Brain microvascular endothelial cell (primary cell): ENCODE measurements around the gene SAP30BP.

Source experiments
- DNase-seq: peaks from one replicate; pipeline ENCODE4 v3.0.0-alpha.2; 2020
- H3K27ac ChIP-seq: fragments of 250-450 bp; sonication (Bioruptor Pico); 2 replicates; pipeline ENCODE4 v1.5.1; 2020; ENCODE audit warnings: mild to moderate bottlenecking, moderate library complexity
- H3K27me3 ChIP-seq: fragments of 250-450 bp; sonication (Bioruptor Pico); replicated peaks from 2 replicates; pipeline ENCODE4 v1.5.1; 2020; ENCODE audit warnings: mild to moderate bottlenecking
- H3K36me3 ChIP-seq: fragments of 250-450 bp; sonication (Bioruptor Pico); replicated peaks from 2 replicates; pipeline ENCODE4 v1.5.1; 2020; ENCODE audit warnings: mild to moderate bottlenecking
- H3K4me3 ChIP-seq: 2 replicates; pipeline ENCODE4 v1.5.1; 2011; ENCODE audit warnings: low read depth, mild to moderate bottlenecking, control low read depth, low read length, moderate library complexity
- in situ Hi-C: cut with HindIII; loops from 2 replicates; pipeline ENCODE4 v1.10.0; 2017; ENCODE audit warnings: low sequenced_read_pairs, low pct_ligation_motif_present
- TF ChIP-seq, protein P1 (sequence below): IDR thresholded peaks from 2 replicates; pipeline ENCODE4 v1.5.1; 2011; ENCODE audit warnings: low read depth, mild to moderate bottlenecking, moderate library complexity, low read length, control low read depth, inconsistent platforms; ENCODE audit errors: missing control alignments

Gene SAP30BP

DNA sequence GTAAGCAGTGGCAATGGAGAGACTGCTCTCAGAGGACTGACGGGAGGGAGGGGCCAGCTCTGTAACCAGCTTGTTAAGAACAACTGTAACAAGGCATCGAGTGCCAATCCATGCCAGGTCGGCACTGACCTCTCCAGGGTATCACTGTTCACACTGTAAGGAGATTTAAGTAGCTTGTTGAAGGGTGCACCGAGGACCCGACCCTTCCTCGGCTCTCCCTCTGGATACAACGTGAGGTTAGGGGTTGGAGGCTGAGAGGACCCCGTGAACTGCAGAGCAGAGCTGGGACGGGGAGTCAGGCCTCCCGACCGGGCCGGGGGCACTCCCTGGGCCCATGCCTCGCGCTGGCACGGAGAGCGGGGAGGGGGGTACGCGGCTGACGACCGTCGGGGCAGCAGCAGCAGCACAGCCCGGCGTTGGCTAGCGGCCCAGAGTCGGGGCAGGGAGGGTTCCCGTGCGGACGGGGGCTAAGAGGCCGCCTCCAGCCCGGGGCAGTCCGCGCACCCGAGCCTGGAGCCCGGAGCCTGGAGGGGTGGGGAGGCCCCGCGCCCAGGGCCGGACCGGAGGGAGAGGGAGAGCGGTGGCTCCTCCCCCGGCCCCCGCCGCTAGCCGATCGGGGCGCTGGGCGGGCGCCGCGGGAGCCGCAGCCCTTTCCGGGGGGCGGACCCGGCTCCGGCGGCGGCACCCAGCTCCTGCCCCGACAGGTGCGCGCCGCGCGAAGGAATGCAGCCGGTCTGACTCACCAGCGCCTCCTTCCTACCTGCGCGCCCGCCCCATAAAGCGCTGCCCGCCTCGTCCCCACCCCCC, 53.7 kb downstream of the SAP30BP start, which contains the start of gene ITGB4:
TSS of gene ITGB4 (plus strand) at position 804 of the 807 bp plus-strand sequence. CDS start 3,245 bp downstream, outside the sequence.
- TF ChIP-seq, protein P1, sequence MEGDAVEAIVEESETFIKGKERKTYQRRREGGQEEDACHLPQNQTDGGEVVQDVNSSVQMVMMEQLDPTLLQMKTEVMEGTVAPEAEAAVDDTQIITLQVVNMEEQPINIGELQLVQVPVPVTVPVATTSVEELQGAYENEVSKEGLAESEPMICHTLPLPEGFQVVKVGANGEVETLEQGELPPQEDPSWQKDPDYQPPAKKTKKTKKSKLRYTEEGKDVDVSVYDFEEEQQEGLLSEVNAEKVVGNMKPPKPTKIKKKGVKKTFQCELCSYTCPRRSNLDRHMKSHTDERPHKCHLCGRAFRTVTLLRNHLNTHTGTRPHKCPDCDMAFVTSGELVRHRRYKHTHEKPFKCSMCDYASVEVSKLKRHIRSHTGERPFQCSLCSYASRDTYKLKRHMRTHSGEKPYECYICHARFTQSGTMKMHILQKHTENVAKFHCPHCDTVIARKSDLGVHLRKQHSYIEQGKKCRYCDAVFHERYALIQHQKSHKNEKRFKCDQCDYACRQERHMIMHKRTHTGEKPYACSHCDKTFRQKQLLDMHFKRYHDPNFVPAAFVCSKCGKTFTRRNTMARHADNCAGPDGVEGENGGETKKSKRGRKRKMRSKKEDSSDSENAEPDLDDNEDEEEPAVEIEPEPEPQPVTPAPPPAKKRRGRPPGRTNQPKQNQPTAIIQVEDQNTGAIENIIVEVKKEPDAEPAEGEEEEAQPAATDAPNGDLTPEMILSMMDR: no peak
- DNase-seq: no peak
- H3K36me3 ChIP-seq: no peaks in the 10 kb centered on the region
- H3K27ac ChIP-seq: no peak within 1 kb of the TSS
- peaks cover 23% of the 10 kb centered on the region for H3K27me3 ChIP-seq
- in situ Hi-C loops: no loop called here
- peak within 1 kb of the TSS; percentile 20 for H3K4me3 ChIP-seq

DNA sequence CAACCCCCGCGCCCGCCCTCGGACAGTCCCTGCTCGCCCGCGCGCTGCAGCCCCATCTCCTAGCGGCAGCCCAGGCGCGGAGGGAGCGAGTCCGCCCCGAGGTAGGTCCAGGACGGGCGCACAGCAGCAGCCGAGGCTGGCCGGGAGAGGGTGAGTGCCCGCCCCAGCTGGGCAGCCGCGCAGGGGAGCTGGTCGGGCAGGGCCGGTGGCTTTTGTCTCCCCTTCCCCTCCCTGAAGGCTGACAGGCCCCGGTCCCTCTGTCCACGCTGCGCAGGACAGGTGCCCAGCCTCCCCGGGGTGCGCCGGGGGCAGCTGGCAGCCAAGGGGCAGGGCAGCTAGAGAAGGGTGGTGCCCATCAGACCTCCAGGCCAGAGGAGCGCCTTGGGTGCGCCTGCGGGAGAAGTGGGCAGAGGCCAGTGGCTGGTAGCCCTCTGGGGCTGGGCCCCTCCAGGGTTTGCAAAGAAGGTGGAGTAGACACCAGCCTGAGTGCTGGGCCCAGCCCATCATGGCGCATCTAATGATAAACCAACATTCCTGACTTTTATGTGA, 54.4 kb downstream of the SAP30BP start:
- H3K27me3 ChIP-seq: peaks cover 23% of the 10 kb centered on the region
- TF ChIP-seq, protein P1: no peak

DNA sequence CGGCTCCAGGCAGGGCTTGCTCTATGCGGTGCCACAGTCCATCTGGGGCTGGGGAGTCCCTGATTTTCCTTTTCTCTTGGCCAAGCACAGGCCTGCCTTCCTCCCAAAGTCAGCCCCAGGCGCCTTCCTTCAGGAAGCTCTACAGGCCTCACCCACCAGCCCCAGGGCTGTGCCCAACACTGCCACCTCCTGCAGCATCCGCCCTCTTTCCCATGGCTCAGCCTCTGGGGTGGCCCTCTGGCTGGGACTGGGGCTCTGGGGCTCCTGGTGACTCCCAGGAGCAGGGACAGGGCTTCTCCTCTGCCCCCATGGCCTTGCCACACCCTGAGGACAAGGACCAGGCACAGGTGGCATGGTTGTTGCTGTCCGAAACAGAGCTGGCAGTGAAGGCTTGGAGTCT, 54.9 kb downstream of the SAP30BP start:
- no peak overlapping the region for H3K4me3 ChIP-seq
- H3K27me3 ChIP-seq: peaks cover 23% of the 10 kb centered on the region
- H3K27ac ChIP-seq: no peak overlapping the region
- TF ChIP-seq, protein P1: no peak
- H3K36me3 ChIP-seq: no peaks in the 10 kb centered on the region
- no peak for DNase-seq
- in situ Hi-C loops: no loop called here

More for the DNA sequence above, 54.4 kb downstream of the SAP30BP start:
- no peak overlapping the region for H3K27ac ChIP-seq
- H3K36me3 ChIP-seq: no peaks in the 10 kb centered on the region
- peak overlapping the region; percentile 5 for H3K4me3 ChIP-seq
- no peak for DNase-seq
- in situ Hi-C loops: no loop called here

DNA sequence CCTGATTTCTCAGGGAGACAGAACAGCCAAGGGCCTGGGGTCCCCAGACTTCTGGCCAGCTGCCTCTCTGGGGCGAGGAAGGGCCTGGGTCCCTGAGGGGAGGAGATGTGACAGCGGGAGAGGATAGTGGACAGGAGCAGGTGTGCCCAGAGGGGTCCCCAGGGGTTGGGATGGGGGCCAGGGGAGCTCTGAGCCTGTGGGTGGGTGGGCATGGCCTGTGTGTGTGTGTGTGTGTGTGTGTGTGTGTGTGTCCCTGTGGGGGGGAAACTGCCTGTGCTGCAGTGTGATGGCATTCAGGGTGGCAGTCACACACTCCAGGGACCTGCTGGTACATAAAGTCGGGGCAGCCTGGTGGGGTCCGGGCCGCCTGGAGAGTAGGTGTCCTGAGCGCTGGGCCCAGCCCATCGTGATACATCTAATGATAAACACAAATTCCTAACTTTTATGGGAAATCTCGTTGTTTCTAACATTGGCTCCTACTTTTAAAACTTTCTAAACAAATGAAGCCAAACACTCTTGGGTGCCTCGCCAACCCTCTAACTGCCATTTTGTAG, 55.5 kb downstream of the SAP30BP start:
- no peak overlapping the region for H3K27ac ChIP-seq
- H3K4me3 ChIP-seq: no peak overlapping the region
- in situ Hi-C loops: no loop called here

DNA sequence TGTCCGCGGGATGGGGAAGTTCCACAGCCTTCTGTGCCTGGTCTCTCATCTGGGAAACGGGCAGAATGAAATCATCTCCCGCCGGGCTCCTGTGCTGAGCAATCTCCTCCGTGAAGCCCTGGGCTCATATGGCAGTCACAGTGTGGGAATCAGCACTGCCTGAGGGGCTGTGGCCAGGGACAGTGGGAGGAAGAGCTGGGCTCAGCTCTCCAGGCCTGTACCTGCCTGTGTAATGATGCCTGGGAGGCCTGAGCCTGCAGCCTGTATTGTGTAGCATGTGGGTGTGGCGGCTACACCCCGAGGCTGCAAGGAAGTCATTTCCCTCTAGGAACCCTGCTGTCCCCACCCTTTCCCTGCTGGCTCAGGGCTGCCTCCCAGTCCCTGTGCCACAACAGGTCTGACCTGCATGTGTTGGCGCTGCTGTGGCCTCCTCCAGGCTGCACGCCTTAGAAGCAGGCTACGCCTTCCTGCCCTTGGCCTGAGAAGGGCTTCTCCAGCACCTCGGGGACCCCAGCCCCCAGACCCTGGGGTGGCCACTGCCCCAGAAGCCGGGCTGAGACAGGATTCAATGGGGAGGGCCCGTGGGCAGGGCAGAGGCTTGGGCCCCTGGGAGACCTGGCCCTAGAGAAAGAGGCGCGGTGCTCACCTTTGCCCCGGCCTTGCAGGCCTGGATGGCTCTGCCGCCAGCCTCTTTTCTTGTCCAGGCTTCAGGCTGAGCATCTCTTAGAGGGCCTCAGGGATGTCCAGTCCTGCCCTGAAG, 56.2 kb downstream of the SAP30BP start:
- Histone ChIP-seq H3K4me3 (no peak overlapping the region), H3K27me3 (peaks cover 23% of the 10 kb centered on the region), H3K27ac (no peak overlapping the region), H3K36me3 (no peaks in the 10 kb centered on the region)
- DNase-seq: no peak
- TF ChIP-seq, protein P1: no peak
- in situ Hi-C loops: no loop called here

More for the DNA sequence above, 55.5 kb downstream of the SAP30BP start:
- Histone ChIP-seq H3K36me3 (no peaks in the 10 kb centered on the region), H3K27me3 (peaks cover 23% of the 10 kb centered on the region)
- DNase-seq: no peak
- TF ChIP-seq, protein P1: no peak
